Caco-2 (cell line): ENCODE data around the gene KIF26B. TPM values are rescaled to one million over a fixed set of nuclear protein-coding genes. Genes with fewer than 3 reads are reported as not detected.

ENCODE experiments used
- BruUV-seq: library from RNA; stranded (reverse); fragments of 400-500 nt; replicated peaks from 2 replicates; lab custom pipeline; 2021; lab: Mats Ljungman, UMichigan
- CTCF ChIA-PET: fragments of 300-600 bp; sonication (Branson Sonifier 250); formaldehyde crosslinking; loops from one replicate; lab custom pipeline; 2022; ENCODE audit warnings: antibody characterized with exemption; lab: Charles Lee
- POLR2A ChIA-PET: fragments of 300-600 bp; sonication (Branson Sonifier 250); formaldehyde crosslinking; loops from one replicate; lab custom pipeline; 2022; ENCODE audit warnings: antibody characterized with exemption; lab: Charles Lee
- DNase-seq, 2 experiments: peaks; one replicate each; pipeline versions ENCODE4 v3.0.0 to v3.0.0-alpha.2; 2020 to 2022
- H3K27me3 ChIP-seq: replicated peaks from 2 replicates; pipeline ENCODE4 v1.6.0; 2011; ENCODE audit warnings: low read length; ENCODE audit not compliant: control insufficient read depth, insufficient read depth
- H3K36me3 ChIP-seq: 2 replicates; pipeline ENCODE4 v1.5.1; 2011; ENCODE audit warnings: low read length; ENCODE audit not compliant: control insufficient read depth, insufficient read depth
- H3K4me1 ChIP-seq: fragments of 250-450 bp; sonication (Bioruptor Pico); 2 replicates; pipeline ENCODE4 v1.5.1; 2020; ENCODE audit warnings: mild to moderate bottlenecking
- H3K4me3 ChIP-seq: 2 replicates; pipeline ENCODE4 v1.5.1; 2011; ENCODE audit warnings: low read depth, mild to moderate bottlenecking, control low read depth, low read length
- H3K9me3 ChIP-seq: fragments of 250-450 bp; sonication (Bioruptor Pico); 2 replicates; pipeline ENCODE4 v1.5.1; 2020; ENCODE audit warnings: mild to moderate bottlenecking, moderate library complexity
- H3K27ac Mint-ChIP-seq: one replicate; pipeline ENCODE4 v1.8.0; 2022; ENCODE audit warnings: mixed read lengths; ENCODE audit not compliant: unreplicated experiment
- H3K27me3 Mint-ChIP-seq: one replicate; pipeline ENCODE4 v1.8.0; 2022; ENCODE audit warnings: mixed read lengths; ENCODE audit not compliant: insufficient read depth, unreplicated experiment
- H3K36me3 Mint-ChIP-seq: one replicate; pipeline ENCODE4 v1.8.0; 2022; ENCODE audit warnings: mild to moderate bottlenecking, mixed read lengths; ENCODE audit not compliant: insufficient read depth, unreplicated experiment
- H3K4me1 Mint-ChIP-seq: one replicate; pipeline ENCODE4 v1.8.0; 2022; ENCODE audit warnings: low read depth, mixed read lengths; ENCODE audit not compliant: unreplicated experiment
- H3K4me3 Mint-ChIP-seq: one replicate; pipeline ENCODE4 v1.8.0; 2022; ENCODE audit warnings: mild to moderate bottlenecking, moderate library complexity, mixed read lengths; ENCODE audit not compliant: unreplicated experiment
- H3K9me3 Mint-ChIP-seq: one replicate; pipeline ENCODE4 v1.8.0; 2022; ENCODE audit warnings: mixed read lengths; ENCODE audit not compliant: unreplicated experiment
- intact Hi-C: fragments of 100-400 bp; cut with micrococcal nuclease; formaldehyde crosslinking; loops from one replicate; pipeline ENCODE4 v1.10.0; 2022; ENCODE audit not compliant: unreplicated experiment
- total RNA-seq: library from RNA; stranded (reverse); gene quantifications from 2 replicates; pipeline ENCODE4 v1.2.3, GENCODE V29; 2022
- TF ChIP-seq, protein P1 (sequence below), 2 experiments: fragments of 200-600 bp in 1 of 2; IDR thresholded peaks; 1 replicate in 1 of 2; 2 replicates in 1 of 2; pipeline versions ENCODE4 v1.5.1 to v1.8.0; 2011 to 2022; ENCODE audit warnings: antibody characterized with exemption in 1 of 2, control low read depth in 1 of 2, inconsistent platforms in 1 of 2, low read depth in 1 of 2, low read length in 1 of 2, mild to moderate bottlenecking in 1 of 2, moderate library complexity in 1 of 2; ENCODE audit not compliant: insufficient read depth in 1 of 2, severe bottlenecking in 1 of 2, unreplicated experiment in 1 of 2

The KIF26B gene
- total RNA-seq, 1 experiment from 2014 or later = 4.9 TPM

GRCh38 chr1:245503548-245503947 is 348.8 kb downstream of the KIF26B start:
- no peaks in the 10 kb centered on the region for H3K9me3 Mint-ChIP-seq
- CTCF ChIA-PET = no interaction called here
- no TSS peak for BruUV-seq
- POLR2A ChIA-PET = no interaction called here
- Histone ChIP-seq H3K36me3 (no peaks in the 10 kb centered on the region), H3K4me1 (no peaks in the 10 kb centered on the region), H3K27me3 (no peaks in the 10 kb centered on the region), H3K9me3 (no peaks in the 10 kb centered on the region), H3K4me3 (no peak overlapping the region)
- H3K36me3 Mint-ChIP-seq = no peaks in the 10 kb centered on the region
- H3K27ac Mint-ChIP-seq = no peak overlapping the region
- H3K4me1 Mint-ChIP-seq = no peaks in the 10 kb centered on the region
- DNase-seq = no peak
- intact Hi-C loops = no loop called here
- TF ChIP-seq, protein P1, sequence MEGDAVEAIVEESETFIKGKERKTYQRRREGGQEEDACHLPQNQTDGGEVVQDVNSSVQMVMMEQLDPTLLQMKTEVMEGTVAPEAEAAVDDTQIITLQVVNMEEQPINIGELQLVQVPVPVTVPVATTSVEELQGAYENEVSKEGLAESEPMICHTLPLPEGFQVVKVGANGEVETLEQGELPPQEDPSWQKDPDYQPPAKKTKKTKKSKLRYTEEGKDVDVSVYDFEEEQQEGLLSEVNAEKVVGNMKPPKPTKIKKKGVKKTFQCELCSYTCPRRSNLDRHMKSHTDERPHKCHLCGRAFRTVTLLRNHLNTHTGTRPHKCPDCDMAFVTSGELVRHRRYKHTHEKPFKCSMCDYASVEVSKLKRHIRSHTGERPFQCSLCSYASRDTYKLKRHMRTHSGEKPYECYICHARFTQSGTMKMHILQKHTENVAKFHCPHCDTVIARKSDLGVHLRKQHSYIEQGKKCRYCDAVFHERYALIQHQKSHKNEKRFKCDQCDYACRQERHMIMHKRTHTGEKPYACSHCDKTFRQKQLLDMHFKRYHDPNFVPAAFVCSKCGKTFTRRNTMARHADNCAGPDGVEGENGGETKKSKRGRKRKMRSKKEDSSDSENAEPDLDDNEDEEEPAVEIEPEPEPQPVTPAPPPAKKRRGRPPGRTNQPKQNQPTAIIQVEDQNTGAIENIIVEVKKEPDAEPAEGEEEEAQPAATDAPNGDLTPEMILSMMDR (IDR thresholded peaks at IDR 0.05; ENCODE audit: insufficient read depth in 1 of 2, low read depth in 1 of 2, low read length in 1 of 2, severe bottlenecking in 1 of 2, unreplicated experiment in 1 of 2) = no peak
- H3K4me3 Mint-ChIP-seq = no peak overlapping the region
- no peaks in the 10 kb centered on the region for H3K27me3 Mint-ChIP-seq

DNA sequence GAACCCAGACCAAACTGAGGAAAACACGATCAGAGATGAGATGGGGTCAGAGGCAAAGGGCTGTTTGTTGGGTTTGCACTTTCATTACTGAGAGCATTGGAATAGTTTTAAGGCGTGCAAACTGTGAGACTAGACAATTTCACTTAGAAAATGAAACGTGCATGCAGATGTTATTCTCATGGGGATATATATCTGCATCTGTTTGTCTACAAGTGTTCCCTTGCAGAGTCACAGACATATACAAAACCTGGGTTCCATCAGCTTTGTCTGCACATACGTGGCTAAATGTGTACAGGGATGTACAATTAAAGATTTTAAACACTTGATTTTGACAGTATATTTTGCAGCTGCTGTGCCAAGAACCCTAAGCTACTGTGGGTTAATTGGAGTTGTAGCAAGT is 355.4 kb downstream of the KIF26B start:
- Histone ChIP-seq H3K36me3 (no peaks in the 10 kb centered on the region), H3K9me3 (no peaks in the 10 kb centered on the region), H3K4me1 (no peaks in the 10 kb centered on the region), H3K4me3 (no peak overlapping the region), H3K27me3 (no peaks in the 10 kb centered on the region)
- peaks cover 11% of the 10 kb centered on the region for H3K4me1 Mint-ChIP-seq
- H3K27me3 Mint-ChIP-seq = no peaks in the 10 kb centered on the region
- no peak for DNase-seq
- no TSS peak for BruUV-seq
- H3K36me3 Mint-ChIP-seq = no peaks in the 10 kb centered on the region
- POLR2A ChIA-PET = no interaction called here
- no peak overlapping the region for H3K4me3 Mint-ChIP-seq
- no peaks in the 10 kb centered on the region for H3K9me3 Mint-ChIP-seq
- CTCF ChIA-PET = interaction anchor here (0.8 kb wide), 1 partner anchor 8 kb away, joined by 4 read pairs; no protein-coding TSS in a partner anchor
- TF ChIP-seq, protein P1 (IDR thresholded peaks at IDR 0.05; ENCODE audit: insufficient read depth in 1 of 2, low read depth in 1 of 2, low read length in 1 of 2, severe bottlenecking in 1 of 2, unreplicated experiment in 1 of 2) = no peak
- intact Hi-C loops = loop anchor here (10.0 kb wide), 2 partner anchors 355 to 495 kb away; partner anchors contain the start of gene KIF26B
- no peak overlapping the region for H3K27ac Mint-ChIP-seq

DNA sequence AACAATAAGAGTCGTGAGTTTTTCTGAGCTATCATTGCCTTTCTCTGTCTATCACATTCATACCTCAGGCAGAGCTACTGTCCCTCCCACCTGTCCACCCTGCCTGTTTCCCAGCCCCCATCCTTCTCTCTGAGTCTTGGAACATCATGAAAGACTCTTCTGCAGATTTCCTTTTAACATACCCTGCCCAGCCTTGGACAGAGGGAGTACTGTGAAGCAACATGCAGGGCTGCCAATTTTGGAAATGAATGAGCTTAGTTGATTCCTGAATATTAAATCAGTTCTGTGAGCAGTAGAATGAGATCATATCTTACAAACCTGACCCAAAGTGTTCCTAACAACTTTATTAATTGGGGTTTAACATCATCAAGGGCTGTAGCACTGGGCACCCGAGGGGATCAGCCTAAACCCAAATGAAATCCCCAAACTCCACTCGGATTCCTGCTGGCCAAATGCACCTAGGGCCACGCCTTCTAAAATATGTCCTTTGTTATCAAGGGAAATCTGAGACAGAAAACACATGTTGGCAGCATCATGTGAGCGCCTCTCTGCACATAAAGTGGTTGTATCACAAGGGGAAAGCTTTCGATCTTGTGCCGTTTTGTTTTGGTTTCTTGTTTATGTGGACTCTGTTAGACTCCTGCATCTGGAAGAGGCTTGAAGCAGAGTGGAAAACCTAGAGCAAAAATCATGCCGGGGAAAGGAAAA is 357.6 kb downstream of the KIF26B start:
- no peak overlapping the region for H3K27ac Mint-ChIP-seq
- intact Hi-C loops = loop anchor here (10.0 kb wide), 2 partner anchors 358 to 492 kb away; partner anchors contain the start of gene KIF26B
- no peaks in the 10 kb centered on the region for H3K27me3 Mint-ChIP-seq
- no peaks in the 10 kb centered on the region for H3K27me3 ChIP-seq
- H3K36me3 Mint-ChIP-seq = no peaks in the 10 kb centered on the region
- TF ChIP-seq, protein P1 (IDR thresholded peaks at IDR 0.05; ENCODE audit: insufficient read depth in 1 of 2, low read depth in 1 of 2, low read length in 1 of 2, severe bottlenecking in 1 of 2, unreplicated experiment in 1 of 2) = no peak
- BruUV-seq = no TSS peak
- H3K36me3 ChIP-seq = no peaks in the 10 kb centered on the region
- H3K4me1 Mint-ChIP-seq = peaks cover 12% of the 10 kb centered on the region
- DNase-seq = no peak
- ChIA-PET CTCF (interaction anchor here (0.6 kb wide), 1 partner anchor 355 kb away, joined by 3 read pairs; no protein-coding TSS in a partner anchor), POLR2A (no interaction called here)
- no peaks in the 10 kb centered on the region for H3K9me3 Mint-ChIP-seq
- H3K9me3 ChIP-seq = no peaks in the 10 kb centered on the region
- H3K4me3 ChIP-seq = no peak overlapping the region
- H3K4me3 Mint-ChIP-seq = no peak overlapping the region
- no peaks in the 10 kb centered on the region for H3K4me1 ChIP-seq
